ENCODE results near the gene GALNT2. TPM values are rescaled to one million over a fixed set of nuclear protein-coding genes. Genes with fewer than 3 reads are reported as not detected.

The GALNT2 gene
- total RNA-seq, 1 donor from 2014 or later = 36.0 TPM

DNA sequence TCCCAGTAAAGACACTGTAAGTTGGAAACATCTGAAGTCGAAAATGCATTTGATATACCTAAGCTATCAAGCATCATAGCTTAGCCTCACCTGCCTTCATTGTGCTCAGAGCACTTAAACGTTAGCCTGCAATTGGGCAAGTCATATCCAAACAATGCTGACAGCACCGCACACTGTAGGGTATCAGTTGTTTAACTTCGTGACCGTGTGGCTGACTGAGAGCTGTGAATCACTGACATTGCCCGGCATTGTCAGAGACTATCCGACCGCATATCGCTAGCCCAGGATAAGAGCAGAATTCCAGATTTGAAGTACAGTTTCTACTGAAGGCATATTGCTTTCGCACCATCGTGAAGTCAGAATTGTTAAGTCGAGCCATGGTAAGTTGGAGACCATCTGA lies 41.5 kb downstream of the GALNT2 start:
- no peak overlapping the region for H3K9ac ChIP-seq (ENCODE audit: low read depth in 1 of 3, low read length in 3 of 3)
- peaks cover 0 to 5% (median 2%) of the 10 kb centered on the region in 3 donors for H3K36me3 ChIP-seq (ENCODE audit: control insufficient read depth in 3 of 3, insufficient read depth in 3 of 3, low read length in 3 of 3)
- H3K4me3 ChIP-seq (ENCODE audit: low read length in 3 of 3) = no peak overlapping the region
- no peaks in the 10 kb centered on the region for H3K9me3 ChIP-seq (ENCODE audit: control insufficient read depth in 3 of 3, low read length in 3 of 3)
- H3K4me1 ChIP-seq (ENCODE audit: control insufficient read depth in 3 of 3, insufficient read depth in 3 of 3, low read length in 3 of 3) = peaks cover 52 to 90% (median 65%) of the 10 kb centered on the region in 3 donors
- H3K27ac ChIP-seq (ENCODE audit: low read depth, low read length) = no peak overlapping the region
- no peaks in the 10 kb centered on the region for H3K27me3 ChIP-seq (ENCODE audit: control insufficient read depth in 3 of 3, insufficient read depth in 3 of 3, low read length in 3 of 3)

DNA sequence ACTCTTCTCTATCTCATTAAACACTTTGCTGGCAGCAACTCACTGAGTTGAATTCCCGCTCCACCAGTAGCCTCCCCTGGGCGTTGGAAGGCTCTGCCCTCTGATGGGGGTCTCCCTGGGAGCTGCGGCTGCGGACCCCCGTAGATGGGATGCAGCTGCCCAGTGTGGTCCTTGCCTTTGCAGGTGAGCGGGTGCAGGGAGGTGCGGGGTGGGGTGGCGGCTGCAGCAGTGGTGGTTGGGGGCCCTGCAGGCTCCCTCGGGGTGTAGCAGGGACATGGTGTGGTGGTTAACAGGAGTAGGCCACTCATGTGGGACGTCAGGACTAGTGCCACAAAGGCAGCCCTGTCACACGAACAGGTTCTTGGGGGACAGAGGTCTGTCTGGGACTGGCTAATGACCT lies 42.0 kb downstream of the GALNT2 start:
- H3K4me3 ChIP-seq (ENCODE audit: low read length in 3 of 3) = no peak overlapping the region
- peaks cover 0 to 5% (median 2%) of the 10 kb centered on the region in 3 donors for H3K36me3 ChIP-seq (ENCODE audit: control insufficient read depth in 3 of 3, insufficient read depth in 3 of 3, low read length in 3 of 3)
- H3K27me3 ChIP-seq (ENCODE audit: control insufficient read depth in 3 of 3, insufficient read depth in 3 of 3, low read length in 3 of 3) = no peaks in the 10 kb centered on the region
- no peak overlapping the region for H3K27ac ChIP-seq (ENCODE audit: low read depth, low read length)
- no peak overlapping the region for H3K9ac ChIP-seq (ENCODE audit: low read depth in 1 of 3, low read length in 3 of 3)
- H3K9me3 ChIP-seq (ENCODE audit: control insufficient read depth in 3 of 3, low read length in 3 of 3) = no peaks in the 10 kb centered on the region
- H3K4me1 ChIP-seq (ENCODE audit: control insufficient read depth in 3 of 3, insufficient read depth in 3 of 3, low read length in 3 of 3) = peaks cover 53 to 90% (median 65%) of the 10 kb centered on the region in 3 donors

DNA sequence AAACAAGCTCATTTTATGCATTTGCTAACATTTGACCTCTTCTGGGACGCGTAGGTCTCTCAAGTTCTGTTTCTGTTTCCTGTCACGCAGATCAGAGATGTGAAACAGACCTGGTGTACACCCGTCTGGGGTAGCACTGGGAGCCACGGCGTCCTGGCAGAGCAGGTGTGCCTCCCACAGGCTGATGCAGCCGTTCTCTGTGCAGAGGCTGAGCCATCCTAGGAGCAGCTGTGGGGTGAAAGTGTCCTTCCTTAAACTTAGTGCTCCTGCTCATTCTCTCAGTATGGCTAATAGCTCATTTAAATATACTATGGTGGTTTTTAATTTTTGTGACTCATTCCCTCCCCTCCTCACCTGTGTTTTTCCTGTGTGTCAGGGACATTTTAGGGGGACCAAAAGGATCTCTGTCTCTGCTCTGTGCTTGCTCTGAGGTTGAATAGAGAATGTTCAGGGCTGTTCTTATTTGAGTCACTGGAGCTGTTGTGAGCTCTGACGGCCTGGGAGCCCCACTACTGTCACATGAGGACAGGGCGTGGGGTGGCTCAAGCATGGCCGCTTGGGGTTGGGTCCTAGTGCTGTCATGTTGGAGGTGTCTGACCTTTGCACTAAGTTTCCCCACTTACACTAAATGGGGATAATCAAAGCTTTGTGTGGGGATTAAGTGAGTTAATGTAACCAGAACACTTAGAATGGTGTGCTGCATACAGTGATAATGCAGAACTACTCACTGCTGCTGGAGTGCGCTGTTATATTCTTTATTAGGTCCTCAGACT lies 43.0 kb downstream of the GALNT2 start:
- Histone ChIP-seq H3K9me3 (ENCODE audit: control insufficient read depth in 3 of 3, low read length in 3 of 3) (no peaks in the 10 kb centered on the region), H3K9ac (ENCODE audit: low read depth in 1 of 3, low read length in 3 of 3) (no peak overlapping the region), H3K4me3 (ENCODE audit: low read length in 3 of 3) (no peak overlapping the region), H3K36me3 (ENCODE audit: control insufficient read depth in 3 of 3, insufficient read depth in 3 of 3, low read length in 3 of 3) (peaks cover 0 to 5% (median 2%) of the 10 kb centered on the region in 3 donors), H3K27ac (ENCODE audit: low read depth, low read length) (no peak overlapping the region), H3K4me1 (ENCODE audit: control insufficient read depth in 3 of 3, insufficient read depth in 3 of 3, low read length in 3 of 3) (peaks cover 45 to 87% (median 59%) of the 10 kb centered on the region in 3 donors), H3K27me3 (ENCODE audit: control insufficient read depth in 3 of 3, insufficient read depth in 3 of 3, low read length in 3 of 3) (no peaks in the 10 kb centered on the region)

DNA sequence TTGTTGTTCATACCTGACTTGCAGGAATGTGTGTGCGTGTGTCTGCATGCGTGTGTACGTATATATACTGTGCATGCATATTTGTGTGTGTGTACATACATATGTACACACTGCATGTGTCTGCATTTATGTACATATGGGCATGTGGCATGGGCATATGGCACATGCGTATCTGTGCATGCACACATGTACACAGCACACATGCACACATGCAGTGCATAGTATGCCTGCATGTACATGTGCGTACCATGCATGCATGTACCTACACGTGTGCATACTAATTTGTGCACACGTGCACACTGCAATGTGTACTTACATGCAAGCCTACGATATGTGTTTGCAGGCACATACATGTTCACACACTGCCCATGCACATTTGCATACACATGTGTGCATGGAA lies 43.9 kb downstream of the GALNT2 start:
- Histone ChIP-seq H3K36me3 (ENCODE audit: control insufficient read depth in 3 of 3, insufficient read depth in 3 of 3, low read length in 3 of 3) (peaks cover 0 to 5% (median 2%) of the 10 kb centered on the region in 3 donors), H3K27ac (ENCODE audit: low read depth, low read length) (no peak overlapping the region), H3K9me3 (ENCODE audit: control insufficient read depth in 3 of 3, low read length in 3 of 3) (no peaks in the 10 kb centered on the region), H3K9ac (ENCODE audit: low read depth in 1 of 3, low read length in 3 of 3) (no peak overlapping the region), H3K4me3 (ENCODE audit: low read length in 3 of 3) (no peak overlapping the region), H3K27me3 (ENCODE audit: control insufficient read depth in 3 of 3, insufficient read depth in 3 of 3, low read length in 3 of 3) (no peaks in the 10 kb centered on the region), H3K4me1 (ENCODE audit: control insufficient read depth in 3 of 3, insufficient read depth in 3 of 3, low read length in 3 of 3) (peaks cover 37 to 78% (median 51%) of the 10 kb centered on the region in 3 donors)

DNA sequence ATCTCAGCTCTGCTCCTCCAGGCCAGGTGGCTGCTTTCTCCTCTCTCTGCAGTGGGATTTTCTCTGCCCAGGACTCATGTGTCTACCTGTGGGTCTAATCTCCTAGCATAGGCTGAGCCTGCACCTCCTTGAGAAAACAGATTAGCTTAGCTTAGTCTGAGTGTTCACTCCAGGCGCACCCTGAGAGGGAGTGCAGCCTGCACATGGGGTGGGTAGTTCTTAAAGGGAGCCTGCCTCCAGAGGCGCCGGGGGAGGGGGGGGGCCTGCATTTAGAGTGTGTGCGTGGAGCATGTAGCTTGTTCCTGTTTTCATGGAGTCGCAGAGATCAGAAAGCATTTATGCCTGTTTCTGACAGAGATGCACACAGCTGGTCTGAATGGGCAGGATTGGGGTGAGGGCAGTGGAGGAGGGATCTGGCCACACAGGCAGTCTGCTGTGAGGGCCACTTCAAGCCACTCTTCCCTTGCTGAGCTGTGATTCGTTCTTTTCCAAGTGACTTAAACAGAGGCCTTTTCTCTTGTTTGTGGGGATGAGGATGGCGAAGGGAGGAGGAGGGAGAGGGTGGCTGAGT lies 45.2 kb downstream of the GALNT2 start:
- Histone ChIP-seq H3K4me3 (ENCODE audit: low read length in 3 of 3) (no peak overlapping the region), H3K36me3 (ENCODE audit: control insufficient read depth in 3 of 3, insufficient read depth in 3 of 3, low read length in 3 of 3) (peaks cover 0 to 5% (median 2%) of the 10 kb centered on the region in 3 donors), H3K9me3 (ENCODE audit: control insufficient read depth in 3 of 3, low read length in 3 of 3) (no peaks in the 10 kb centered on the region), H3K27ac (ENCODE audit: low read depth, low read length) (no peak overlapping the region), H3K4me1 (ENCODE audit: control insufficient read depth in 3 of 3, insufficient read depth in 3 of 3, low read length in 3 of 3) (peaks cover 28 to 71% (median 40%) of the 10 kb centered on the region in 3 donors), H3K9ac (ENCODE audit: low read depth in 1 of 3, low read length in 3 of 3) (no peak overlapping the region), H3K27me3 (ENCODE audit: control insufficient read depth in 3 of 3, insufficient read depth in 3 of 3, low read length in 3 of 3) (no peaks in the 10 kb centered on the region)

DNA sequence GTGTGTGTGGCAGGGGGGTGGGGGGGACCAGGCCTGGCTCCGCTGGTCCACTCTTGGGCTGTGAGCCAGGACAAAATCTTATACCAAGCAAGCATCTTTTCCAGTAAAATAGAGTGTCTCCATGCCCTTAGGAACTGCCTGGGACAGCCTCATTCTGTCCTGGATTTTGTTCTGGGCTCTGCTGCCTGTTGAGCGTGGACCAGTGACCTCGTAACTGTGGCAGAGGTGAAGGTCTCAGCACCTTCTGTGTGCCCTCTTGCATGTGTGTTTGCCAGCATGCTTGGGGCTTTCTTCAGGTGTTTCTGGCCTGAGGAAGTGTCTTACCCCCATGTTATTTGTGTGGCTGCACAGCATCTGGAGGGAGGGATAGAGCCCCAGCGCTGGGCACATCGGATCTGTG lies 45.7 kb downstream of the GALNT2 start:
- peaks cover 0 to 5% (median 2%) of the 10 kb centered on the region in 3 donors for H3K36me3 ChIP-seq (ENCODE audit: control insufficient read depth in 3 of 3, insufficient read depth in 3 of 3, low read length in 3 of 3)
- peaks cover 28 to 67% (median 40%) of the 10 kb centered on the region in 3 donors for H3K4me1 ChIP-seq (ENCODE audit: control insufficient read depth in 3 of 3, insufficient read depth in 3 of 3, low read length in 3 of 3)
- H3K9me3 ChIP-seq (ENCODE audit: control insufficient read depth in 3 of 3, low read length in 3 of 3) = no peaks in the 10 kb centered on the region
- peak overlapping the region; percentile 75 for H3K27ac ChIP-seq (ENCODE audit: low read depth, low read length)
- no peaks in the 10 kb centered on the region for H3K27me3 ChIP-seq (ENCODE audit: control insufficient read depth in 3 of 3, insufficient read depth in 3 of 3, low read length in 3 of 3)
- H3K4me3 ChIP-seq (ENCODE audit: low read length in 3 of 3) = no peak overlapping the region
- peak overlapping the region in 1 of 3 donors; percentile 28 for H3K9ac ChIP-seq (ENCODE audit: low read depth in 1 of 3, low read length in 3 of 3)

DNA sequence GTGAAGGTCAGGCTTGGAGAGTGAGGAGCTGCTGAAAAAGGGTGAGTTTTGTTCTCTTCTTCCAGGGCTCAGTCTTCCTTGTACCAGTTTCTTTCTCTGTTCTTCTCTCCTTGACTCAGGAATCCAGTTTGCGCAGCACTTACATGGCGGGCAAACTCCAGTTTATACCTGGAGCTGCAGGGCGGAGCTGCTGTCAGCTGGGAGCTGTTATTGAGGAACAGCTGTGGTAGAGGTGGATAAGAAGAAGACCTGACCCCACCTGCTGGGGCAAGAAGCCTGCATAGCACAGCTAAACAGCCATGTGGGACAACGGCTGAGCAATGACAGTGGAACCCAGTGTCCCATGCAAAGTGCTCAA lies 46.2 kb downstream of the GALNT2 start:
- Histone ChIP-seq H3K27me3 (ENCODE audit: control insufficient read depth in 3 of 3, insufficient read depth in 3 of 3, low read length in 3 of 3) (no peaks in the 10 kb centered on the region), H3K27ac (ENCODE audit: low read depth, low read length) (peak overlapping the region; percentile 75), H3K9me3 (ENCODE audit: control insufficient read depth in 3 of 3, low read length in 3 of 3) (no peaks in the 10 kb centered on the region), H3K9ac (ENCODE audit: low read depth in 1 of 3, low read length in 3 of 3) (peak overlapping the region in 1 of 3 donors; percentile 21), H3K4me3 (ENCODE audit: low read length in 3 of 3) (peak overlapping the region in 1 of 3 donors; percentile 3), H3K36me3 (ENCODE audit: control insufficient read depth in 3 of 3, insufficient read depth in 3 of 3, low read length in 3 of 3) (peaks cover 0 to 5% (median 2%) of the 10 kb centered on the region in 3 donors), H3K4me1 (ENCODE audit: control insufficient read depth in 3 of 3, insufficient read depth in 3 of 3, low read length in 3 of 3) (peaks cover 28 to 62% (median 40%) of the 10 kb centered on the region in 3 donors)

DNA sequence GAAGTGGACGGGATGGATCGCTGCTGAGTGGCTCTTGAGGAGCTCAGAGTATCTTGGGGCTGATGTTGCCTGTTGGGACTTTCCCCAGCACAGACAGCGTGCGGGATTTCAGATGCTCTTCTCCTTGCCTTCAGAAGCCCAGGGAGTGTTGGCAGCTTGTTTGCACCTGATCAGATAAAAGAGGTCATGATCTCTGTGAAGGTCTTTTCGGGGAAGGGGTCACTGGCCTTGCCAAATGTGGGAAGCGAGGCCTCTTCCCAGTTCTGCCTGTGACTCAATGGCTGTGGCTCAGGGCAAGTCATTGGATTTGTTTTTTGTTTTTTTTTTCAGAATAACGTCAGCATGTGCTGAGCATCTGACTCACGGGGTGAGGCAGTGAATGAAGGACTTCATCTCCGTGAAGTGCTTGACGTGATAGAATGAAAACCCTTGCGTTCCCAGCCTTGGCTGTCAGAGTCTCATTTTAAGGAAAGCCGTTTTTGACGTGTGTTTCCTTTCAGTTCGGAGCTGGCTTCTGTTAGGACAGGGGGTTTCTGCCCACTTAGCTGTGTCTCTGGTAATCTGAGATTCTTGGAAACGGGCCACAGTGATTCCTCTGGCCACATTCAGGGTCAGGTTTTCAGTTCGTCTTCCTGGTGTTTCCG lies 46.7 kb downstream of the GALNT2 start:
- peak overlapping the region in 2 of 3 donors; percentile 41 to 45 for H3K4me3 ChIP-seq (ENCODE audit: low read length in 3 of 3)
- H3K4me1 ChIP-seq (ENCODE audit: control insufficient read depth in 3 of 3, insufficient read depth in 3 of 3, low read length in 3 of 3) = peaks cover 28 to 57% (median 40%) of the 10 kb centered on the region in 3 donors
- no peaks in the 10 kb centered on the region for H3K9me3 ChIP-seq (ENCODE audit: control insufficient read depth in 3 of 3, low read length in 3 of 3)
- peaks cover 0 to 5% (median 2%) of the 10 kb centered on the region in 3 donors for H3K36me3 ChIP-seq (ENCODE audit: control insufficient read depth in 3 of 3, insufficient read depth in 3 of 3, low read length in 3 of 3)
- H3K9ac ChIP-seq (ENCODE audit: low read depth in 1 of 3, low read length in 3 of 3) = peak overlapping the region; percentile 8 to 61 (median 46)
- no peaks in the 10 kb centered on the region for H3K27me3 ChIP-seq (ENCODE audit: control insufficient read depth in 3 of 3, insufficient read depth in 3 of 3, low read length in 3 of 3)
- H3K27ac ChIP-seq (ENCODE audit: low read depth, low read length) = peak overlapping the region; percentile 75

DNA sequence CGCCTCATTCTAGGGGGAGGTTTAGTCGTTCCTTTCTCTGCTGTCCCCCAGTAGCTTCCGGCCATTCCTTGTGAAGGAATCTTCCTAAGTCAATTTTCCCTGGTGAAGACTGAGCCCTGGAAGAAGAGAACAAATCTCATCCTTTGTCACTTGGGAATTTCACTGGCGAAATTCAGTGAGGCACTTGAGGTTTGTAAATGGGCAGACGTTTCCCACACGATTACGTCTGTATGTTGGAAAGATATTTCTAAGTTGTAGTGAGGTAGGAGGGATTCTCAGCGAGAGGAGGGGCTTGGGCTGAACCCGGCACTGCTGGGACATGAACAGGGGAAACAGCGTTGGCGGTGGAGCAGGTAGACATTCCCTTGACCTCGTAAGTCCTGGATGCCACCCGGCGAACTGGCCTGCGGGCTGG lies 47.2 kb downstream of the GALNT2 start:
- Histone ChIP-seq H3K36me3 (ENCODE audit: control insufficient read depth in 3 of 3, insufficient read depth in 3 of 3, low read length in 3 of 3) (peaks cover 0 to 5% (median 2%) of the 10 kb centered on the region in 3 donors), H3K27me3 (ENCODE audit: control insufficient read depth in 3 of 3, insufficient read depth in 3 of 3, low read length in 3 of 3) (no peaks in the 10 kb centered on the region), H3K9me3 (ENCODE audit: control insufficient read depth in 3 of 3, low read length in 3 of 3) (no peaks in the 10 kb centered on the region), H3K4me3 (ENCODE audit: low read length in 3 of 3) (peak overlapping the region in 2 of 3 donors; percentile 41 to 45), H3K4me1 (ENCODE audit: control insufficient read depth in 3 of 3, insufficient read depth in 3 of 3, low read length in 3 of 3) (peaks cover 28 to 54% (median 40%) of the 10 kb centered on the region in 3 donors), H3K27ac (ENCODE audit: low read depth, low read length) (peak overlapping the region; percentile 75), H3K9ac (ENCODE audit: low read depth in 1 of 3, low read length in 3 of 3) (peak overlapping the region; percentile 8 to 61 (median 46))

Measured in skeletal muscle tissue (tissue), 4 donors.